ENCODE measurements around the gene PTH2R. TPM values are rescaled to one million over a fixed set of nuclear protein-coding genes. Genes with fewer than 3 reads are reported as not detected.

PTH2R gene
- total and polyA plus RNA-seq, 2 of the 4 experiments (the other 2 are of a cell fraction) = under 0.01 TPM; not detected in 1

GRCh38 chr2:208358758-208359631 is 47.6 kb upstream of the PTH2R start (continued):
- TF ChIP-seq CTCF (conservative IDR thresholded peaks at IDR 0.05; ENCODE audit: low read depth, low read length) = no peak

GRCh38 chr2:208359632-208359986 is 47.0 kb upstream of the PTH2R start:
- Histone ChIP-seq H3K14ac (replicated peaks; ENCODE audit: low read depth, low read length) (no peak overlapping the region), H3K4ac (ENCODE audit: low read depth, low read length) (no peak overlapping the region), H4K5ac (ENCODE audit: low read depth, low read length) (no peak overlapping the region), H2BK5ac (ENCODE audit: low read depth, low read length, poor library complexity, severe bottlenecking) (no peak overlapping the region), H2AK5ac (ENCODE audit: low read depth, low read length) (no peak overlapping the region), H3K27me3 (ENCODE audit: control insufficient read depth, insufficient read depth, low read length) (no peaks in the 10 kb centered on the region; the same call in 1 of the 2 replicates), H3K4me2 (ENCODE audit: low read depth, low read length) (no peak overlapping the region), H3K9me3 (ENCODE audit: control insufficient read depth, insufficient read depth, low read length) (no peaks in the 10 kb centered on the region), H3K9me1 (ENCODE audit: insufficient read depth, low read length) (no peaks in the 10 kb centered on the region), H2AK9ac (replicated peaks; ENCODE audit: low read depth, low read length, poor library complexity) (no peak overlapping the region), H2BK120ac (ENCODE audit: low read depth, low read length) (no peak overlapping the region), H2BK20ac (ENCODE audit: low read depth, low read length) (no peak overlapping the region), H3K56ac (ENCODE audit: extremely low read depth, insufficient read depth, low read length) (no peak overlapping the region), H3K23ac (ENCODE audit: low read depth, low read length) (no peak overlapping the region), H3K36me3 (ENCODE audit: control insufficient read depth, insufficient read depth, low read length) (peaks cover 10% of the 10 kb centered on the region), H3K79me1 (ENCODE audit: low read depth in 1 of 2, low read length in 2 of 2) (no peaks in the 10 kb centered on the region; a peak in 2 of 4 replicates), H3K27ac (ENCODE audit: insufficient read depth, low read length) (no peak overlapping the region), H3K4me3 (ENCODE audit: insufficient read depth, low read depth, low read length) (no peak overlapping the region), H4K8ac (ENCODE audit: low read depth in 2 of 2, low read length in 2 of 2) (no peak overlapping the region), H4K91ac (ENCODE audit: insufficient read depth, low read depth, low read length) (no peak overlapping the region), H3K4me1 (ENCODE audit: control insufficient read depth, insufficient read depth, low read length) (no peaks in the 10 kb centered on the region), H2AFZ (replicated peaks; ENCODE audit: low read length, poor library complexity) (peak overlapping the region; percentile 24), H3K18ac (ENCODE audit: low read depth, low read length) (no peak overlapping the region), H3K9ac (ENCODE audit: low read depth, low read length) (no peak overlapping the region), H4K20me1 (ENCODE audit: insufficient read depth, low read length) (no peaks in the 10 kb centered on the region), H2BK15ac (ENCODE audit: low read depth, low read length) (no peak overlapping the region)
- no CpG with 5 or more reads among the region's 17 CpGs for WGBS, 2 experiments (ENCODE audit: extremely low coverage in 2 of 2, insufficient read length in 1 of 2)
- DNase-seq = no peak
- CTCF ChIA-PET = no interaction called here
- dilution Hi-C loops (cut with HindIII; ENCODE audit: low sequenced_read_pairs, unreplicated experiment) = no loop called here
- POLR2A ChIA-PET (ENCODE audit: unreplicated experiment) = no interaction called here
- no peak for ATAC-seq (ENCODE audit: low read depth)
- intact Hi-C loops (cut with micrococcal nuclease) = loop anchor here (10.0 kb wide), 1 partner anchor 185 kb away; no protein-coding TSS in a partner anchor
- BruUV-seq (replicated peaks) = no TSS peak
- in situ Hi-C loops (cut with MboI; ENCODE audit: low sequenced_read_pairs) = no loop called here
- no peak for TF ChIP-seq RCOR1 (IDR thresholded peaks at IDR 0.05; ENCODE audit: insufficient replicate concordance, low read length)
- TF ChIP-seq FOS (IDR thresholded peaks at IDR 0.05; ENCODE audit: low read depth, low read length) = no peak
- no peak for TF ChIP-seq NFE2L2 (IDR thresholded peaks at IDR 0.05; ENCODE audit: low read depth, low read length)
- no peak for TF ChIP-seq RFX5 (IDR thresholded peaks at IDR 0.05; ENCODE audit: low read depth, low read length)
- no peak for TF ChIP-seq ELK1 (IDR thresholded peaks at IDR 0.05; ENCODE audit: borderline replicate concordance, low read depth, low read length)
- TF ChIP-seq RAD21 (IDR thresholded peaks at IDR 0.05; ENCODE audit: low read length) = no peak
- no peak for TF ChIP-seq BHLHE40 (IDR thresholded peaks at IDR 0.05; ENCODE audit: low read depth, low read length)
- TF ChIP-seq CHD1 (IDR thresholded peaks at IDR 0.05; ENCODE audit: low read depth, low read length) = no peak
- TF ChIP-seq MAZ (IDR thresholded peaks at IDR 0.05; ENCODE audit: borderline replicate concordance, low read depth, low read length) = no peak
- no peak for TF ChIP-seq POLR2A (IDR thresholded peaks at IDR 0.05; ENCODE audit: low read depth, low read length)
- no peak for TF ChIP-seq USF2 (IDR thresholded peaks at IDR 0.05; ENCODE audit: low read depth, low read length)
- TF ChIP-seq MXI1 (IDR thresholded peaks at IDR 0.05; ENCODE audit: borderline replicate concordance, low read depth, low read length) = no peak

All from IMR-90 (cell line).